ENCODE results near the gene RYR2.
A peak's percentile ranks its signal among the peaks of the same experiment; 100 is the strongest.
"Not testable (repeated sequence)": the region's sequence is repeated elsewhere in the genome, so short reads cannot be mapped to it uniquely, and the experiment has no call there.

Gene RYR2

DNA sequence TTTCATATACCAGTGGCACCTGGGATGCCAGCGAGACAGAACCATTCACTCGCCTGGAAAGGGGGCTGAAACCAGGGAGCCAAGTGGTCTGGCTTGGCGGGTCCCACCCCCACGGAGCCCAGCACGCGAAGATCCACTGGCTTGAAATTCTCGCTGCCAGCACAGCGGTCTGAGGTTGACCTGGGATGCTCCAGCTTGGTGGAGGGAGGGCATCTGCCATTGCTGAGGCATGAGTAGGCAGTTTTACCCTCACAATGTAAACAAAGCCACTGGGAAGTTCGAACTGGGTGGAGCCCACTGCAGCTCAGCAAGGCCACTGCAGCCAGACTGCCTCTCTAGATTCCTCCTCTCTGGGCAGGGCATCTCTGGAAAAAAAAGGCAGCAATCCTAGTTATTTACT is 778.6 kb downstream of the RYR2 start:
- DNase-seq = not testable (repeated sequence)

DNA sequence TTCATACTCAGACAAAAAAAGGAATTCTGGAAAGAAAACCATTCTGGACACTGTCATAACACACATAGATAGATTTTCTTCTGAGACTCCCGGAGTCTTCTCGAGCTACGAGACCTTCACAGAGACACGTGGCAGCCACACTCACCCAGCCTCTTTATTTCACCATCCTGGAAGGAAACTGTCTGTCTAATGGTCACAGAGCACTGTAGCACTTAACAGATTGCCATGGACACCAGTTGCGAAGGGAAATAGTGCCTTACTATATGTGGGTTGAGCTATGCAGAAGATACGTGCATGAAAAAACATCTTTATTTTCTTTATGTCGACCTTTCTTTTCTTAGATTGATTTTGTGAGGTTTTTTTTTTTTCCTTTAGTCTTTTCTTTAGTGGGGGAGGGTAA is 790.9 kb downstream of the RYR2 start:
- no peak for DNase-seq

DNA sequence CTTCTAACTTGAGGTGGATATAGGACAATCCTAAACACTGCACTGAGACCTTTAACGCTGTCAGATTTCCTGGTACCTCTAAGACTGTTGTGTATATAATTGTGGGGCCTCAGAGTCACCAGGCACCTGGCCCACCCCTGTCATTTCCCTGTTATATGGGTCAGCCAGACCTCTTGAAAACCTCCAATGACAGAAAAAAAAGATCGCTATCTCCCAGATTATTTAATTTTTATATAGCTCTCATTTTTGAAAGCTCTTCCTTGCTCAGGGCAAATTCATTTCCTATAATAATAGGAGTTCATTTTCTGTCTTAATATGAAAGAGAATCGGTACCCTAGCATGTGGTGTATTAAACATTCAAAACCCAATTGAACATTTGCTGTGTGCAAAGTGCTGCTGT is 792.1 kb downstream of the RYR2 start:
- DNase-seq = no peak

GRCh38 chr1:237834461-237834860 is 792.5 kb downstream of the RYR2 start:
- no peak for DNase-seq

DNA sequence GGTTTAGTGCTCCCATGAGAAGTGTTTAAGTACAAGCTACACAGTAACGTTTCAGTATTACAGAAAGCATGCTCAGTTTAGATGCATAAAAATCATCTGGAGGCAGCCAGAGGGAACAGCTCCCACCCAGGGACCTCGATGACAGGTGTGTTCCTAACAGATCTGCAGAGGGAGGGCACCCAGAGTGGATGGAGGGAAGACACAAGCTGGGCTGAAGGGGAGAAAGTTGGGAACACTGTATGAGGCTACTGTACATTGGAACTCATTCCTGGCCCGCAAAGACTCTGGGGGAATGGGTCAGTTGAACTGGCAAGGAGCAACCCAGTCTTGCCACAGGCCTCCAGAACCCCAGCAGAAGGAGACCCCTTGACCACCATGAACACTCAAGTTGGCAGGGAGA is 796.3 kb downstream of the RYR2 start:
- no peak for DNase-seq

- no peak for DNase-seq
Measured at GRCh38 chr1:237838904-237839534, 797.0 kb downstream of the RYR2 start.

GRCh38 chr1:237841485-237841884 is 799.5 kb downstream of the RYR2 start:
- DNase-seq = no peak

- DNase-seq = not testable (repeated sequence)
Measured at GRCh38 chr1:237843516-237843915, 801.5 kb downstream of the RYR2 start.

DNA sequence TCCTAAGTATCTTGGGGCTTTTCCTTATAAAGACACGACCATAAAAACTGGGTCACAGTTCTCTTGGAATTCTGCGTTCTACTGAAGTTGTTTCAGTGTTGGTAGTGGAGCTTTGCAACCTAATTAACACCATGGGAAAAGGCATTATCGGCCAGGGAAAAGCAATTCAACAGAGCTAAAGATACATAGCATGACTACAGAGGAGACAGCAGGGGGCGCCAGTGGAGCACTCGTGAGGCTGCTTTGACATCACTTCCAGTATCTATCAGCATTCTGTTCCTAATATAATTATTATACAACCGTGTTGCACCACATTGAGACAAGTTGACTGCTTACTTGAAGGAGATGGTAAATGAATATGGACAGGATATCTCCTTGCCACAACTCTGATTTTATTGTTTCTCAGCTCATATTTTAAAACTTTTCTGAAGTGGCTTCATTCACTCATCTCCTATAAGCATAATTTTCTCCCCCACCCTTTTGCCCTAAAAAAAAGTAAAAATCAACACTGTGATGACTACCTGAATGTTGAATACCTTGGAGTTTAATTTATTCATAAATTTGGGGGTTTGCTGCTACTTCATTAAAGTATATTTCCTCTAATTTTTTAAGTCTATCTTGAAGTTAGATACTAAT is 809.3 kb downstream of the RYR2 start:
- DNase-seq = no peak

DNA sequence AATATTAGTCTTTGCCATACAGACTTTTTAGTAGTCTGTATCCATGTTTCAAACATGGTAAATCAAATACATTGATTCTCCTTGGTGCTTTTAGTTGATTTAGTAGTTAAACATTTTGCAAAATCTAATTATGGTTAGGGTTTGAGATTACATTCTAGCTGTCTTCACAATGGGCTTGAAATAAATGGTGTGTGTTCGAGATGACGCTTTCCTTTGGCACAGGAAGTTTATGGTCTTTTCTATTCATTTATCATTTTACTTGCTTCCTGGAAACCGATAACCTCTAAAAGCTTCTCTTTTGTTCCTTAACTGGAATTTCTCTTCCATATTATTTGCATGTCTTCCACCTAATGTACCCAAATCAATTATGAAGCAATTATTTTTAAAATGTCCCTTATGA is 810.4 kb downstream of the RYR2 start:
- DNase-seq = no peak

DNA sequence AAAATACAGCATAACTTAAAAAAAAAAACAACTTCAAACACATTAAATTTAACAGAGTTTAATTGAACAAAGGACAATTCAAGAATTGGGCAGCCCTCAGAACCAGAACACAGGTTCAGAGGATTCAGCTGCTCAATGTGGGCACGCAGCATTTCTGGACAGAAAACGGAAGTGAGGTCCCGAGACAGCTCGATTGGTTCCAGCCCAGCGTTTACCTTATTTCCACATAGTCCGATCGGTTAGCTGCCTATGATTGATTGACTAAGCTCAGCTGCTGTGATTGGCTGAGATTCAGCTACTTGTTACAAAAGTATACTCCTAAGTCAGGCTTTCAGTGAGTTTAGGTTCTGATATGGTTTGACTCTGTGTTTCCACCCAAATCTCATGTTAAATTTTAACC is 815.5 kb downstream of the RYR2 start:
- no peak for DNase-seq

DNA sequence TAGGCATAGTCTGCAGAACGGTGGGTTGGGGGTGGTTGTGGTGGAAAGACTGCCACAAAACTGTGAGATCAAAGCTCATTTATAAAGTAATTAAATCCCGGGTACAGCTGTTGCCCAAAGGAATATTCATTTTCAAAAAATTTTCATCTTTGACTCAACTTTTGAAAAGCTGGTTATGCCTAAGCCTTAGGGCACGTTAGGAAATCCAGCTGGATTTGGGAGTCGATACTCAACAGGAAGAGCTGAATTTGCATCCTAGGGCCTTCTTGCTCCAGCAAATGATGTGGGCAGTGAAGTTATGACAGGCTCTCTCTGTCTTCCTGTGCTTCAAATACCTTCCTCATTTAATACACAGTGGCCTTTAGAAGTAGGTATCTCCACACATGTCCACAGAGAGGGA is 817.0 kb downstream of the RYR2 start:
- DNase-seq = no peak

- DNase-seq = no peak
Measured at GRCh38 chr1:237861944-237862343, 820.0 kb downstream of the RYR2 start.

DNA sequence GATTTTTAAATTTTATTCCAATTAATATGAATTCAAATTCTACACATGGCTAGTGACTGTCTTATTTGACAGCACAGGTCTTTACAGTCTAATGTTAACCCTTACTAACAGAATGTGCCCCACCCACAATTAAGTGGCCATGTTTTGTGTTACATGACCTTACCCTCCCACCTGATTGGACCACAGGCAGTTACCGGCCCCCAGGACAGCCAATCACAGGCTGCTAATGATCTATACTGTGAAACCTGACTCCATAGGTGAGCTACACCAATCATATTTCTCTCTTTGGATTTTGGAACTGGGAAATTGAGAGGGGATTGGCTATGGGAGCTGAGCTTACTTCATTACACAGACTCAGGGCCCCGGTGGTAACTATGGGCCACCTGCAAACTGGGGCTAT is 821.2 kb downstream of the RYR2 start:
- DNase-seq = no peak

DNA sequence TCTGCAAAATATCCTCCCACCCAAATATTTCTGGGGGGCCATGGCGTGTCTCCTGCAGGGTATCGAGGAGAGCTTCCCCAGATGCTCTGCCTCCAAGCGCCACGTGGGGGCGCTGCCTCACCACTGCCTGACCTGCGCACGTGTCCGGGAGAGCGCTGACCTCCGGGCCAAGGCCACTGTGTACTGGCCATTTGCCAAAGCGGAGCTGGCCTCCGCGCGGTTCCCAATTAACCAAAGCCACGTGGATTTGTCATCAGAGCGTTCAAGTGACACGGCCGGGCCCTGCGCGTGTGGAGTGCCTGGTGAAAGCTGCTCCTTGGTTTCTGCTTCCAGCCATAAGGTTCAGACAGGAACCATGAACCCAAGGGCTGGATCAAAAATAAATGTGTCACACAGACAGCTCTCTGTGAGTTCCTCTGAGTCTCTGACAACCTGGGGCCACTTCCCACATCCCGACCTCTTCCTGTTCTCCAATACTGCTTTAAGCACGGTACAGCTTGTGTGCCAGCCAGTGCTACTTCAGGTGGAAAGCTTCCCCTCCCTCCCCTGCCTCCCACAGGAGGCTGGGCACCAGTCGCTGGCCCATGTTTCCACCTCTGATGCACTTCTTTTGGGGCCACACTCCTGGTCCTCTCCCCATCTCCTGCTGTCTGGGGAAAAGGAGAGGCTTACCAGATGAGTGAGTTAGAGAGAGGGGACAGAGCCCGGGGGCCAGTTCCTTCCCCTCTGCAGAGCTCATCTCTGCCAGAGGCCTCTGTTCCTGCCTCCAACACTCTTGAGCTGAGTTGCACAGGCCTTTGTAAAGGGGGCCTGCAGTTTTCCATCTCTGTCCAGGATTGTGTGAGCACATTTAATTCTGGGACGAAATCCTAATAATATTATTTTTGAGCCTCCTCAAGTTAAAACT is 822.6 kb downstream of the RYR2 start:
- DNase-seq = peak; percentile 2

DNA sequence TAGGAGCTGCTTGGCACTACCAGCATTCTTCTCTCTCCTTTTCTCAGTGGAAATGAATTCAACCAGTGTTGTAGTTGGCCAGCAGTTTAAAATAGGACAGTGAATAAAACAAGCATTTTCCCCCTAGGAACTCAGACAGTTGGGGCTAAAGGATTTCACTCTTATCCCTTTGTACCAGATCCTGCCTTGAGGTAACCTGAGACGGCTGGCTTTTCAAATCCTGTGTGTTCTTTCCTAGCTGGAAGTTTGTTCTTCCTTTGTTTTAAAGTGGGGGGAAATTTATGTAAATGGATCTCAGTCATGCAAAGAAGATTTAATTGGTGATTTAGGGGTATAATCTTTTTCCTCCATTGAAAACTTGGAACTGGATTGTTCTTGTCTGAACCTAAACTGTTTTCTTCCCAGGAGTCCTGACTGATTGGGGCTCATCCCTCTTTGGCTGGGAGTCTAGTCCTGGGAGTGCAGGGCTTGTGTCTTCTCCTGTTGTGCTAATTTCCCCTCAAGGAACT is 825.5 kb downstream of the RYR2 start:
- no peak for DNase-seq

GRCh38 chr1:237868817-237869600 is 827.0 kb downstream of the RYR2 start:
- no peak for DNase-seq

DNA sequence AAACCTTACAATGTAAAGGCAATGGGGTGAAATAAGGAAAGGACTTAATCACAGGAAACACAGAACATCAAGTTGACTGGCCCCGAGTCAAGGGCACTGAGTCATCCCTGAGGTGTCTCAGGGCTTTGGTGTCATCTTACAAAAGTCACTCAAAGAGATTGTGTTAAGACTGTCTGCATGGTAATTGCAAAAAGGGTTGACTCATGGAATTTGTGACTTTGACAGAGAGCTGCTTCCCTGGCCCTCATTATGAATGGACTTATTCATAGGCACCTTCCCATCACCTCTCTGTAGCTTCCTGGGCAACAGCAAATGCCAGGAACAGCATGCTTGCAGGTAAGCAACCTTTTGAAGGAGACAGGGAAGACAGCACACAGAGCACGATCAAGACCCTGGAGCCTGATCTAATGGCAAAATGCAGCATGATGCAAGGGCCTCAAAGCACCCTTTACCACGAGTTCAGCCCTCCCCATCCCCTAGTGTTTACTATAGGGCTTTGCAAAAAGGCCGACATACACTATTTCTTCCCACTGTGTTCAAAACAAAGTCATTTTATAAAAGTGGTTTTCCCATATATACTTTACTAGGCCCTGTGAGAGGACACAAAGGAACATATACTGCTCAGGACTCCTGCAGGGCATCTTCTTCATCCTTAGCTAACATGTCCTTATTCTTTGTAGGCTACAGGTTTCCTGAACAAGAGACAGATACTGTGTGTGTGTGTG is 831.7 kb downstream of the RYR2 start:
- DNase-seq = no peak

GRCh38 chr1:237875291-237875690 is 833.3 kb downstream of the RYR2 start:
- no peak for DNase-seq

DNA sequence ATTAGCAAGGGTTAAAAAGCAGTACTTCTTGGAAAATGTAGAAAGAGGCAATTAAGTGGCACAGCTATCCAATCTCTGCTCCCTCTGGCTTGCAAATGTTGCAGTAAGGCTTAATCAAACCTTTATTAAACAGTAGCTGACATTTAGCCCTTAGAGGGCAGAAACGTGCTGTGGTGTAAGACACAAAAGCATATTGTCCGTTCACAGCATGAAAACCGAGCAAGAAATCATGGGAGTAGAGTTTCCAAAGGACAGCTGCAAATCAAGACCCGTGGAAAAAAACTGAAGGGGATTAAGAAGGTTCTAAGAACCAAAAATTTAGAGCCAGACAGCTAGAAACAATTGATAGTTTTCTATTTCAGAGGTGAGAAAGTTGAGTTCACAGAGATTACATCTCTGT is 835.6 kb downstream of the RYR2 start:
- DNase-seq = no peak

- DNase-seq = no peak
Measured at GRCh38 chr1:237878406-237878805, 836.4 kb downstream of the RYR2 start.

- DNase-seq = no peak
Measured at GRCh38 chr1:237879195-237879594, 837.2 kb downstream of the RYR2 start.
